Activated naive CD4-positive, alpha-beta T cell treated with anti-CD3 and anti-CD28 coated beads, Interleukin-2, amount 10 ng/mL, durations not matched to agents 7 days and 5 days (primary cell): ENCODE measurements around the gene KIR3DL3.
"Not testable (repeated sequence)": the region's sequence is repeated elsewhere in the genome, so short reads cannot be mapped to it uniquely, and the experiment has no call there.

Experiments
- CTCF ChIA-PET: fragments of 350-600 bp; sonication (Branson Sonifier 250); formaldehyde crosslinking; loops from one replicate; lab custom pipeline; 2021; ENCODE audit warnings: antibody characterized with exemption; lab: Charles Lee
- DNase-seq: peaks from one replicate; pipeline ENCODE4 v3.0.0-alpha.2; 2020
- H3K27ac Mint-ChIP-seq: one replicate; pipeline ENCODE4 v1.8.0; 2021; ENCODE audit warnings: mild to moderate bottlenecking, moderate library complexity, mixed read lengths
- H3K27me3 Mint-ChIP-seq: one replicate; pipeline ENCODE4 v1.8.0; 2021; ENCODE audit warnings: mild to moderate bottlenecking, mixed read lengths
- H3K36me3 Mint-ChIP-seq: one replicate; pipeline ENCODE4 v1.8.0; 2021; ENCODE audit warnings: mixed read lengths
- H3K4me1 Mint-ChIP-seq: one replicate; pipeline ENCODE4 v1.8.0; 2021; ENCODE audit warnings: mixed read lengths
- H3K4me3 Mint-ChIP-seq: one replicate; pipeline ENCODE4 v1.8.0; 2021; ENCODE audit warnings: mild to moderate bottlenecking, moderate library complexity, mixed read lengths
- H3K9me3 Mint-ChIP-seq: one replicate; pipeline ENCODE4 v1.8.0; 2021; ENCODE audit warnings: mixed read lengths

Gene KIR3DL3

DNA sequence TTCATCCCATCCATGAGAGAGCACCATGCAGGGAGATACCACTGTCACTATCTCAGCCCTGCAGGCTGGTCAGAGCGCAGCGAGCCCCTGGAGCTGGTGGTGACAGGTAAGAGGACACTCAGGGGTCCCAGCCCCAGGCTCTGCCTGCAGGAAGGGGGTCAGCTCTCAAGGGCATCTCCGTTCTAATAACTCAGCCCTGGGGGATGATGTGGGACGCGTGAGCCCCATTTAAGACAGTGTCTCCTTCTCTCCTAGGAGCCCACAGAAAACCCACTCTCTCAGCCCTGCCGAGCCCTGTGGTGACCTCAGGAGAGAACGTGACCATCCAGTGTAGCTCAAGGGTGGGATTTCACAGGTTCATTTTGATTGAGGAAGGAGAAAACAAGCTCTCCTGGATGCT, 15.5 kb upstream of the KIR3DL3 start:
- H3K27me3 Mint-ChIP-seq: peaks cover 18% of the 10 kb centered on the region
- no peak overlapping the region for H3K27ac Mint-ChIP-seq
- CTCF ChIA-PET: no interaction called here
- no peak overlapping the region for H3K4me3 Mint-ChIP-seq
- no peak for DNase-seq
- peaks cover 2% of the 10 kb centered on the region for H3K9me3 Mint-ChIP-seq
- H3K36me3 Mint-ChIP-seq: no peaks in the 10 kb centered on the region
- H3K4me1 Mint-ChIP-seq: peaks cover 14% of the 10 kb centered on the region

DNA sequence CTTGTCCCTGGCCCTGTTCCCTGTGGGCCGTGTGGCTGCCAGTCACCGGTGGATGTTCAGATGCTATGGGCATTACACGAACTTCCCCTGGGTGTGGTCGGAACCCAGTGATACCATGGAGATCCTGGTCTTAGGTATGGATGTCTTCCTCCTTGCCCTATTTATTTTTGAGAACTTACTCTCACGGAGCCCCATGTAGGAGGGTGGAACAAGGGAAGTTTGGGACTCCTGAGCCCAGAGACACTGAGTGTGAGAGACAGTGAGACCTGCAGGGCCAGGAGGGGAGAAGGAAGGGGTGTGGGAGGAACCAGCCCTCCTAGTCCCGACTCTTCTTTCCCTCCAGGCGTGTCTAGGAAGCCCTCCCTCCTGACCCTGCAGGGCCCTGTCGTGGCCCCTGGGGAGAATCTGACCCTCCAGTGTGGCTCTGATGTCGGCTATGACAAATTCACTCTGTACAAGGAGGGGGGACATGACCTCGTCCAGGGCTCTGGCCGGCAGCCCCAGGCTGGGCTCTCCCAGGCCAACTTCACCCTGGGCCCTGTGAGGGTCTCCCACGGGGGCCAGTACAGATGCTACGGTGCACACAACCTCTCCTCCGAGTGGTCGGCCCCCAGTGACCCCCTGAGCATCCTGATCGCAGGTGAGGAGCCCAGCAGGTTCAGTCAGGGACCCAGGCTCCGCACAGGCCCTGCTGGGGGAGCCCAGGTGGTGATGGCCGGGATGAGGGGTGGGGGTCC, 14.9 kb upstream of the KIR3DL3 start:
- CTCF ChIA-PET: interaction anchor here (0.9 kb wide), 1 partner anchor 35 kb away, joined by 3 read pairs; no protein-coding TSS in a partner anchor
- H3K4me1 Mint-ChIP-seq: peaks cover 14% of the 10 kb centered on the region
- peaks cover 2% of the 10 kb centered on the region for H3K9me3 Mint-ChIP-seq
- no peaks in the 10 kb centered on the region for H3K36me3 Mint-ChIP-seq
- no peak overlapping the region for H3K27ac Mint-ChIP-seq
- DNase-seq: no peak
- no peak overlapping the region for H3K4me3 Mint-ChIP-seq
- peaks cover 18% of the 10 kb centered on the region for H3K27me3 Mint-ChIP-seq

DNA sequence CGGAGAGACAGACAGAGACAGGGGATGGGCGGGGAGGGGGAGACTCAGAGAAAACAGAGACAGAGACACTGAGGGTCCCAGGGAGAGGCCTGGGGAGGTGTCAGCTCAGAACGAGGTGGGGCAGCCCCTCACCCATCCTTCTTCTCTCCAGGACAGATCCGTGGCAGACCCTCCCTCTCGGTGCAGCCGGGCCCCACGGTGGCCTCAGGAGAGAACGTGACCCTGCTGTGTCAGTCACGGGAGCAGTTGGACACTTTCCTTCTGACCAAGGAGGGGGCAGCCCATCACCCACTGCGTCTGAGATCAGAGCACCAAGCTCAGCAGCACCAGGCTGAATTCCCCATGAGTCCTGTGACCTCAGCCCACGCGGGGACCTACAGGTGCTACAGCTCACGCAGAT, 14.3 kb upstream of the KIR3DL3 start:
- H3K27me3 Mint-ChIP-seq: peaks cover 17% of the 10 kb centered on the region
- H3K27ac Mint-ChIP-seq, DNase-seq, H3K4me3 Mint-ChIP-seq, H3K36me3 Mint-ChIP-seq, H3K9me3 Mint-ChIP-seq: not testable (repeated sequence)
- CTCF ChIA-PET: interaction anchor here (0.9 kb wide), 1 partner anchor 36 kb away, joined by 3 read pairs; no protein-coding TSS in a partner anchor
- H3K4me1 Mint-ChIP-seq: peaks cover 14% of the 10 kb centered on the region

DNA sequence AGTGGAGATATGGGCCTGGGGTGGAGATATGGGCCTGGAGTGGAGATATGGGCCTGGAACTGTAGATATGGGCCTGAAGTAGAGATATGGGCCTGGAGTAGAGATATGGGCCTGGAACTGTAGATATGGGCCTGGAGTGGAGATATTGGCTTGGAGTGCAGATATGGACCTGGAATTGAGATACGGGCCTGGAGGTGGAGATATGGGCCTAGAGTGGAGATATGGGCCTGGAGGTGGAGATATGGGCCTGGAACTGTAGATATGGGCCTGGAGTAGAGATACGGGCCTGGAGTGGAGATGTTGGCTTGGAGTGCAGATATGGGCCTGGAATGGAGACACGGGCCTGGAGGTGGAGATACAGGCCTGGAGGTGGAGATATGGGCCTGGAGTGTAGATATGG, 402 bp downstream of the KIR3DL3 start:
- CTCF ChIA-PET: no interaction called here
- H3K9me3 Mint-ChIP-seq: peaks cover 8% of the 10 kb centered on the region
- no peak overlapping the region for H3K27ac Mint-ChIP-seq
- no peaks in the 10 kb centered on the region for H3K4me1 Mint-ChIP-seq
- H3K4me3 Mint-ChIP-seq: no peak overlapping the region
- peaks cover 4% of the 10 kb centered on the region for H3K27me3 Mint-ChIP-seq
- H3K36me3 Mint-ChIP-seq: no peaks in the 10 kb centered on the region
- DNase-seq: no peak

DNA sequence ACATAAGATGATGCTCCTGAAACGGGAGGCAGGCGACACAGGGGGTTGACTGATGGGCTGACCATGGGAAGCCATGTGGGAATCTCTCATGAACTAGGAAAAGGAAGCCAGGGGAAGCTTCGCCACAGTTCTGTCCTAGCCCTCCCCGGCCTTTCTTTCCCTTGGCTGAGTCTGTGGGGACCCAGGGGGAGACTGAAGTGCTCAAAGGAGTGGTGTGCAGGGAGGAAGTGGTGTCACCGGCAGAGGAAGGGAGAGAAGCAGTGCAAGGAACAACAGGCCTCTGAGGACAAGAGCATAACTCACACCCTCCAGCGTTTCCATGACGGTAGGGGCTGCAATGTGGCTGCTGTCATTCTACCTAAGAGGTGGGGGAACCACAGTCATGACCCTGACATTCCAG, 1.1 kb downstream of the KIR3DL3 start:
- Mint-ChIP-seq H3K4me1 (no peaks in the 10 kb centered on the region), H3K27me3 (peaks cover 6% of the 10 kb centered on the region)

DNA sequence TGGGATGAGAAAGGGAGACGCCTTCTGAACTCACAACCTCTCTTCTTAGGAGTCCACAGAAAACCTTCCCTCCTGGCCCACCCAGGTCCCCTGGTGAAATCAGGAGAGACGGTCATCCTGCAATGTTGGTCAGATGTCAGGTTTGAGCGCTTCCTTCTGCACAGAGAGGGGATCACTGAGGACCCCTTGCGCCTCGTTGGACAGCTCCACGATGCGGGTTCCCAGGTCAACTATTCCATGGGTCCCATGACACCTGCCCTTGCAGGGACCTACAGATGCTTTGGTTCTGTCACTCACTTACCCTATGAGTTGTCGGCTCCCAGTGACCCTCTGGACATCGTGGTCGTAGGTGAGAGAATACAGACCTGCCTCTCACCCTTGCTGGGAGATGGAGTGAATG, 3.3 kb downstream of the KIR3DL3 start:
- H3K36me3 Mint-ChIP-seq: no peaks in the 10 kb centered on the region
- CTCF ChIA-PET: no interaction called here
- no peak for DNase-seq
- H3K27me3 Mint-ChIP-seq: peaks cover 10% of the 10 kb centered on the region
- no peaks in the 10 kb centered on the region for H3K4me1 Mint-ChIP-seq
- no peak overlapping the region for H3K4me3 Mint-ChIP-seq
- H3K27ac Mint-ChIP-seq: no peak overlapping the region
- H3K9me3 Mint-ChIP-seq: peaks cover 8% of the 10 kb centered on the region

More for the DNA sequence above, 1.1 kb downstream of the KIR3DL3 start:
- H3K27ac Mint-ChIP-seq: no peak overlapping the region
- no peak for DNase-seq
- H3K4me3 Mint-ChIP-seq: no peak overlapping the region
- CTCF ChIA-PET: no interaction called here
- H3K36me3 Mint-ChIP-seq: no peaks in the 10 kb centered on the region
- peaks cover 8% of the 10 kb centered on the region for H3K9me3 Mint-ChIP-seq

DNA sequence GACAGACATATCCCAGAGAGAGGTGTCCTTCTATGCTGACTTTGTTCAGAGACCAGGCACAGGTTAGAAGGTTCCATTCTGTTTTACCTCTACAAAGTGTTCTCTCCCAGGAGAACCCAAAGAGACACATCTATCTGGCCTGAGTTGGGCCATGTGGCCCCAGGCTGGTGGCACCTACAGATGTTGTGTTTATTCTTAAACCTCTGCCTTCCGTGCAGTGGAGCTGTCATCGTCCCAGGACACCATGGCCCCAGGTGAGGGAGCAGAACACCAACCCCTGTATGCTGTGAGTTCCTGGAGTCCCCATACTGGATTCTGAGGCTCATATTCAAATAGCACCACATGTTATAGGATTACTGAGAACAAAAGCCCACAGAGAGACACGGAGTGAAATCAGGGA, 3.9 kb downstream of the KIR3DL3 start:
- no peak for DNase-seq
- no peak overlapping the region for H3K27ac Mint-ChIP-seq
- H3K9me3 Mint-ChIP-seq: peaks cover 8% of the 10 kb centered on the region
- no peaks in the 10 kb centered on the region for H3K36me3 Mint-ChIP-seq
- H3K4me3 Mint-ChIP-seq: no peak overlapping the region
- H3K4me1 Mint-ChIP-seq: no peaks in the 10 kb centered on the region
- H3K27me3 Mint-ChIP-seq: peaks cover 10% of the 10 kb centered on the region
- CTCF ChIA-PET: no interaction called here

DNA sequence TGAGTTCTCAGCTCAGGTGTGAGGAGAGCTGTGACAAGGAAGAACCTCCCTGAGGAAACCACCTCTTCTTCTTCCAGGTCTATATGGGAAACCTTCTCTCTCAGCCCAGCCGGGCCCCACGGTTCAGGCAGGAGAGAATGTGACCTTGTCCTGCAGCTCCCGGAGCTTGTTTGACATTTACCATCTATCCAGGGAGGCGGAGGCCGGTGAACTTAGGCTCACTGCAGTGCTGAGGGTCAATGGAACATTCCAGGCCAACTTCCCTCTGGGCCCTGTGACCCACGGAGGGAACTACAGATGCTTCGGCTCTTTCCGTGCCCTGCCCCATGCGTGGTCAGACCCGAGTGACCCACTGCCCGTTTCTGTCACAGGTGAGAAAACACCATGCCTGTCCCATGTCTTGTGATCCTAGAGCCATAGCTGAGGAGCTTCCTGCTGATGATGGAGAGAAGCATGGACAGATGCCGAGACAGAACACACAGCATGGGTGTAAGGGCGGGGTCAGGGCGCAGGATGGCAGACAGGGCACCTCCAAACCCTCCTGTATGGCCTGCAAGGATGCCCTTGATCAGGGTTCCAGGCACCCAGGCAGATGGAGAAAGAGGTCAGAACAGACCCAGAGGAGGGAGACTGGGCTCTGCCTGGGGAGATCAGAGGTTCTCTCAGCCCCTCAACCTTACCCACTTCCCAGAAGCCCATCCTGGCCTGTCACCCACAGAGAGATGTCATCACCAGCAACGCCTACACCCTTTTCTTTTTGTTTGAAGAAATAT, 5.4 kb downstream of the KIR3DL3 start:
- H3K9me3 Mint-ChIP-seq: peaks cover 6% of the 10 kb centered on the region
- H3K27ac Mint-ChIP-seq: no peak overlapping the region

DNA sequence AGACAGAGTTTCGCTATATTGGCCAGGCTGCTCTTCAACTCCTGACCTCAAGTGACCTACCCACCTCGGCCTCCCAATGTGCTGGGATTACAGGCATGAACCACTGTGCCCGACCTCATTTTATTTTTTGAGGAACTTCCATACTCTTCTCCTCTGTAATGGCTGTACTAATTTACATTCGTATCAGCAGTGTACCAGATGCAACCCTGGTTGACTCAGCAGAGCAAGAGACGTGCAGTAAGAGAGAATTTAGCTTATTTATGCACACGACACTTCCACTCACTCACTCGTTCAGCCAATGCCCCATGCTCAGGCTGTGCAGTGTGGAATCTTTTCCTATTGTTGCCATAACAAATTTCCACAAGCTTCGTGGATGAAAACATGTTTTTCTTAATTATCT, 6.9 kb downstream of the KIR3DL3 start:
- no peak for DNase-seq
- no peak overlapping the region for H3K27ac Mint-ChIP-seq
- H3K4me3 Mint-ChIP-seq: no peak overlapping the region
- peaks cover 7% of the 10 kb centered on the region for H3K27me3 Mint-ChIP-seq
- CTCF ChIA-PET: no interaction called here
- peaks cover 2% of the 10 kb centered on the region for H3K9me3 Mint-ChIP-seq
- H3K36me3 Mint-ChIP-seq: no peaks in the 10 kb centered on the region
- H3K4me1 Mint-ChIP-seq: no peaks in the 10 kb centered on the region

More for the DNA sequence above, 5.4 kb downstream of the KIR3DL3 start:
- H3K36me3 Mint-ChIP-seq: no peaks in the 10 kb centered on the region
- H3K4me1 Mint-ChIP-seq: no peaks in the 10 kb centered on the region
- H3K4me3 Mint-ChIP-seq: no peak overlapping the region
- no peak for DNase-seq
- CTCF ChIA-PET: no interaction called here
- peaks cover 10% of the 10 kb centered on the region for H3K27me3 Mint-ChIP-seq

DNA sequence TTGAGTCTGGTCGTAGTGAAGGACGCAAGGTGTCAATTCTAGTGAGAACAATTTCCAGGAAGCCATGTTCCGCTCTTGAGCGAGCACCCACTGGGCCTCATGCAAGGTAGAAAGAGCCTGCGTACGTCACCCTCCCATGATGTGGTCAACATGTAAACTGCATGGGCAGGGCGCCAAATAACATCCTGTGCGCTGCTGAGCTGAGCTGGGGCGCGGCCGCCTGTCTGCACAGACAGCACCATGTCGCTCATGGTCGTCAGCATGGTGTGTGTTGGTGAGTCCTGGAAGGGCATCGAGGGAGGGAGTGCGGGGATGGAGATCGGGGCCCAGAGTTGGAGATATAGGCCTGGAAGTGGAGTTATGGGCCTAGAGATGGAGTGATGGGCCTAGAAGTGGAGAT, 14.1 kb downstream of the KIR3DL3 start, which contains the start of gene KIR2DL3:
TSS of gene KIR2DL3 (plus strand) at position 208 of the 400 bp plus-strand sequence. CDS start at position 241, 33 bp downstream.
- H3K36me3 Mint-ChIP-seq, DNase-seq, H3K27me3 Mint-ChIP-seq, CTCF ChIA-PET, H3K27ac Mint-ChIP-seq, H3K4me3 Mint-ChIP-seq, H3K9me3 Mint-ChIP-seq, H3K4me1 Mint-ChIP-seq: not testable (repeated sequence)

DNA sequence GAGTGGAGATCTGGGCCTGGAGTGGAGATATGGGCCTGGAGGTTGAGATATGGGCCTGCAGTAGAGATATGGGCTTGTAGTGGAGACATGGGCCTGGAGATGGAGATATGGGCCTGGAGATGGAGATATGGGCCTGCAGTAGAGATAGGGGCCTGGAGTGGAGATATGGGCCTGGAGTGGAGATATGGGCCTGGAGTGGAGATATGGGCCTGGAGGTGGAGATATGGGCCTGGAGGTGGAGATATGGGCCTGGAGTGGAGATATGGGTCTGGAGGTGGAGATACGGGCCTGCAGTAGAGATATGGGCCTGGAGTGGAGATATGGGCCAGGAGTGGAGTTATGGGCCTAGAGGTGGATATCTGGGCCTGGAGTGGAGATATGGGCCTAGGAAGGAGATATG, 14.5 kb downstream of the KIR3DL3 start:
- Mint-ChIP-seq H3K27ac (no peak overlapping the region), H3K4me3 (no peak overlapping the region)

DNA sequence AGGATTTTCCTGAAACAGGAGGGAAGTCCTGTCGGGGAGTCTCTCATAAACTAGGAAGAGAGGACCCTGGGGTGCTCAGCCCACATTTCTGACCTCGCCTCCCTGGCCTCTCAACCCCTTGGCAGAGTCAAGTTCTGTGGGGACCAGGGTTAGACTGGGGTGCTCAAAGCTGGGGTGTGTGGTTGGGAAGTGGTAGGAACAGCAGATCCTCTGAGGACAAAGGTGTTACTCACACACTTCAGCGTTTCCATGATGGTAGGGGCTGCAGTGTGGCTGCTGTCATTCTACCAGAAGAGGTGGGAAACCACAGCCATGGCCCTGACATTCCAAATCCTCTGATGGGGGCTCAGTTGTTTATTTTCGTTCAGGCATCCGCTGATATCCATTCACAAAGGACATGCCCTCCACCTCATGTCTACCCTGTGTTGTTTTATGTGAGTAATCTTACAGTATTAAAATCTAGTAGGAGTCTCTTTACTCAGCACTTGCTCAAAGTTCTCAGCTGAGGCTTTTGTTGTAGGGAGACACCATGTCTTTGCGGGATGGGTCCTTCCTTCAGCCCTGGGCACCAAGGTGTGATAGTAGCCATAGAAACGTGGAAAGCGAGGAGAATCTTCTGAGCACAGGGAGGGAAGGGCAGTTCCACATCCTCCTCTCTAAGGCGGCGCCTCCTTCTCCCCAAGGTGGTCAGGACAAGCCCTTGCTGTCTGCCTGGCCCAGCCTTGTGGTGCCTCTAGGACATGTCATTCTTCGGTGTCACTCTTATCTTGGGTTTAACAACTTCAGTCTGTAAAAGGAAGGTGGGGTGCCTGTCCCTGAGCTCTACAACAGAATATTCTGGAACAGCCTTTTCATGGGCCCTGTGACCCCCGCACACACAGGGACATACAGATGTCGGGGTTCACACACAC, 15.6 kb downstream of the KIR3DL3 start:
- DNase-seq: no peak
- no peaks in the 10 kb centered on the region for H3K4me1 Mint-ChIP-seq
- peaks cover 7% of the 10 kb centered on the region for H3K27me3 Mint-ChIP-seq
- H3K9me3 Mint-ChIP-seq: no peaks in the 10 kb centered on the region
- CTCF ChIA-PET: no interaction called here
- H3K4me3 Mint-ChIP-seq: no peak overlapping the region
- no peaks in the 10 kb centered on the region for H3K36me3 Mint-ChIP-seq
- H3K27ac Mint-ChIP-seq: no peak overlapping the region

More for the DNA sequence above, 14.5 kb downstream of the KIR3DL3 start:
- DNase-seq: no peak
- CTCF ChIA-PET: no interaction called here
- Mint-ChIP-seq H3K36me3 (no peaks in the 10 kb centered on the region), H3K4me1 (no peaks in the 10 kb centered on the region), H3K27me3 (peaks cover 4% of the 10 kb centered on the region), H3K9me3 (no peaks in the 10 kb centered on the region)

DNA sequence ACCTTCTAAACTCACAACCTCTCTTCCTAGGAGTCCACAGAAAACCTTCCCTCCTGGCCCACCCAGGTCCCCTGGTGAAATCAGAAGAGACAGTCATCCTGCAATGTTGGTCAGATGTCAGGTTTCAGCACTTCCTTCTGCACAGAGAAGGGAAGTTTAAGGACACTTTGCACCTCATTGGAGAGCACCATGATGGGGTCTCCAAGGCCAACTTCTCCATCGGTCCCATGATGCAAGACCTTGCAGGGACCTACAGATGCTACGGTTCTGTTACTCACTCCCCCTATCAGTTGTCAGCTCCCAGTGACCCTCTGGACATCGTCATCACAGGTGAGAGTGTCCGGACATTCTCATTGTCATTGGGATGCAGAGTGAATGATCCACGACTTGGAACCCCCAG, 17.7 kb downstream of the KIR3DL3 start:
- H3K27ac Mint-ChIP-seq, H3K36me3 Mint-ChIP-seq, DNase-seq, H3K4me1 Mint-ChIP-seq, H3K27me3 Mint-ChIP-seq, H3K4me3 Mint-ChIP-seq, H3K9me3 Mint-ChIP-seq, CTCF ChIA-PET: not testable (repeated sequence)

DNA sequence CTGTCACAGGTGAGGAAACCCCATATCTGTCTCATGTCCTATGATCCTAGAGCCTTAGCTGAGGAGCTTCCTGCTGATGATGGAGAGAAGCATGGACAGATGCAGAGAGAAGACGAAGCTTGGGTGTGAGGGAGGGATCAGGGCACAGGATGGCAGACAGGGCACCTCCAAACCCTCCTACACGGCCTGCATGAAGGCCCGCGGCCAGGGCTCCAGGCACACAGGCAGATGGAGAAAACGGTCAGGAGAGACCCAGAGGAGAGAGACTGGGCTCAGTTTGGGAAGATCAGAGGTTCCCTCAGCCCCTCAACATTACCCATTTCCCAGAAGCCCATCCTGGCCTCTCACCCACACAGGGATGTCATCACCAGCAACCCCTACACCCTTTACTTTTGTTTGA, 19.8 kb downstream of the KIR3DL3 start:
- CTCF ChIA-PET, H3K36me3 Mint-ChIP-seq, DNase-seq: not testable (repeated sequence)

More for the DNA sequence above, 19.8 kb downstream of the KIR3DL3 start:
- H3K4me3 Mint-ChIP-seq, H3K27me3 Mint-ChIP-seq, H3K27ac Mint-ChIP-seq, H3K9me3 Mint-ChIP-seq, H3K4me1 Mint-ChIP-seq: not testable (repeated sequence)
